Endothelial cell (in vitro differentiated cells): ENCODE data around the gene CCR5. TPM values are rescaled to one million over a fixed set of nuclear protein-coding genes. Genes with fewer than 3 reads are reported as not detected.

Experiments
- DNase-seq: peaks from one replicate; pipeline ENCODE4 v3.0.0; 2021; ENCODE audit warnings: low spot score
- H3K27ac Mint-ChIP-seq: one replicate; pipeline ENCODE4 v1.8.0; 2021; ENCODE audit warnings: mixed read lengths, inconsistent platforms; ENCODE audit not compliant: unreplicated experiment
- H3K27me3 Mint-ChIP-seq: one replicate; pipeline ENCODE4 v1.8.0; 2021; ENCODE audit warnings: mild to moderate bottlenecking, moderate library complexity, mixed read lengths, inconsistent platforms; ENCODE audit not compliant: unreplicated experiment
- H3K36me3 Mint-ChIP-seq: one replicate; pipeline ENCODE4 v1.8.0; 2021; ENCODE audit warnings: mild to moderate bottlenecking, low read depth, mixed read lengths, inconsistent platforms; ENCODE audit not compliant: unreplicated experiment
- H3K4me1 Mint-ChIP-seq: one replicate; pipeline ENCODE4 v1.8.0; 2021; ENCODE audit warnings: mild to moderate bottlenecking, mixed read lengths, inconsistent platforms; ENCODE audit not compliant: unreplicated experiment
- H3K4me3 Mint-ChIP-seq: one replicate; pipeline ENCODE4 v1.8.0; 2021; ENCODE audit warnings: mild to moderate bottlenecking, mixed read lengths, inconsistent platforms; ENCODE audit not compliant: unreplicated experiment
- H3K9me3 Mint-ChIP-seq: one replicate; pipeline ENCODE4 v1.8.0; 2021; ENCODE audit warnings: mixed read lengths, inconsistent platforms; ENCODE audit not compliant: unreplicated experiment
- CTCF ChIP-seq: fragments of 200-600 bp; sonication (generic); IDR thresholded peaks from one replicate; pipeline ENCODE4 v1.5.0; 2021; ENCODE audit warnings: antibody characterized with exemption; ENCODE audit not compliant: unreplicated experiment
- total RNA-seq: library from RNA; stranded (reverse); fragmentation: NEBNext Ultra II Directional; extraction: Animal tissue kit (Norgen Biotek cat#: 25700); gene quantifications from one replicate; pipeline ENCODE4 v1.2.1, GENCODE V29; 2021; ENCODE audit not compliant: unreplicated experiment

Gene CCR5
- total RNA-seq, 1 donor from 2014 or later, result not detected

- Mint-ChIP-seq H3K4me3 (no peak overlapping the region), H3K4me1 (peaks cover 4% of the 10 kb centered on the region), H3K9me3 (no peaks in the 10 kb centered on the region), H3K36me3 (no peaks in the 10 kb centered on the region), H3K27ac (no peak overlapping the region), H3K27me3 (no peaks in the 10 kb centered on the region)
- no peak for DNase-seq
- TF ChIP-seq CTCF, result no peak
Observed at GRCh38 chr3:46369151-46369550, 1.6 kb upstream of the CCR5 start.

- no peak for DNase-seq
- peaks cover 4% of the 10 kb centered on the region for H3K4me1 Mint-ChIP-seq
- no peak for TF ChIP-seq CTCF
- no peak overlapping the region for H3K4me3 Mint-ChIP-seq
- H3K27me3 Mint-ChIP-seq, result no peaks in the 10 kb centered on the region
- H3K27ac Mint-ChIP-seq, result no peak overlapping the region
- no peaks in the 10 kb centered on the region for H3K9me3 Mint-ChIP-seq
- no peaks in the 10 kb centered on the region for H3K36me3 Mint-ChIP-seq
Observed at GRCh38 chr3:46369675-46370132, 1.0 kb upstream of the CCR5 start.

- H3K4me1 Mint-ChIP-seq, result peaks cover 7% of the 10 kb centered on the region
- no peak for TF ChIP-seq CTCF
Observed at GRCh38 chr3:46371519-46372340, 984 bp downstream of the CCR5 start.

GRCh38 chr3:46372492-46373359 is 2.0 kb downstream of the CCR5 start:
- H3K9me3 Mint-ChIP-seq, result no peaks in the 10 kb centered on the region
- H3K4me3 Mint-ChIP-seq, result no peak overlapping the region
- H3K36me3 Mint-ChIP-seq, result no peaks in the 10 kb centered on the region
- no peak overlapping the region for H3K27ac Mint-ChIP-seq
- DNase-seq, result no peak
- H3K27me3 Mint-ChIP-seq, result no peaks in the 10 kb centered on the region
- no peak for TF ChIP-seq CTCF
- H3K4me1 Mint-ChIP-seq, result peaks cover 7% of the 10 kb centered on the region

More at GRCh38 chr3:46371519-46372340, 984 bp downstream of the CCR5 start:
- no peak for DNase-seq
- H3K27ac Mint-ChIP-seq, result no peak overlapping the region
- no peaks in the 10 kb centered on the region for H3K36me3 Mint-ChIP-seq
- no peaks in the 10 kb centered on the region for H3K9me3 Mint-ChIP-seq
- no peaks in the 10 kb centered on the region for H3K27me3 Mint-ChIP-seq
- no peak overlapping the region for H3K4me3 Mint-ChIP-seq
